ENCODE data around the gene ARL8B.

GRCh38 chr3:5214352-5214751, 92.3 kb downstream of the ARL8B start:
- TF ChIP-seq, protein P1, sequence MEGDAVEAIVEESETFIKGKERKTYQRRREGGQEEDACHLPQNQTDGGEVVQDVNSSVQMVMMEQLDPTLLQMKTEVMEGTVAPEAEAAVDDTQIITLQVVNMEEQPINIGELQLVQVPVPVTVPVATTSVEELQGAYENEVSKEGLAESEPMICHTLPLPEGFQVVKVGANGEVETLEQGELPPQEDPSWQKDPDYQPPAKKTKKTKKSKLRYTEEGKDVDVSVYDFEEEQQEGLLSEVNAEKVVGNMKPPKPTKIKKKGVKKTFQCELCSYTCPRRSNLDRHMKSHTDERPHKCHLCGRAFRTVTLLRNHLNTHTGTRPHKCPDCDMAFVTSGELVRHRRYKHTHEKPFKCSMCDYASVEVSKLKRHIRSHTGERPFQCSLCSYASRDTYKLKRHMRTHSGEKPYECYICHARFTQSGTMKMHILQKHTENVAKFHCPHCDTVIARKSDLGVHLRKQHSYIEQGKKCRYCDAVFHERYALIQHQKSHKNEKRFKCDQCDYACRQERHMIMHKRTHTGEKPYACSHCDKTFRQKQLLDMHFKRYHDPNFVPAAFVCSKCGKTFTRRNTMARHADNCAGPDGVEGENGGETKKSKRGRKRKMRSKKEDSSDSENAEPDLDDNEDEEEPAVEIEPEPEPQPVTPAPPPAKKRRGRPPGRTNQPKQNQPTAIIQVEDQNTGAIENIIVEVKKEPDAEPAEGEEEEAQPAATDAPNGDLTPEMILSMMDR (conservative IDR thresholded peaks at IDR 0.05; ENCODE audit: low read depth, low read length), result no peak
- no peak for TF ChIP-seq EZH2 (IDR thresholded peaks at IDR 0.05; ENCODE audit: low read length, unreplicated experiment)
- TF ChIP-seq EZH2phosphoT487 (IDR thresholded peaks at IDR 0.05; ENCODE audit: borderline replicate concordance, low read length), result no peak

All from PC-3 (cell line).